ENCODE results near the gene CNP.

DNA sequence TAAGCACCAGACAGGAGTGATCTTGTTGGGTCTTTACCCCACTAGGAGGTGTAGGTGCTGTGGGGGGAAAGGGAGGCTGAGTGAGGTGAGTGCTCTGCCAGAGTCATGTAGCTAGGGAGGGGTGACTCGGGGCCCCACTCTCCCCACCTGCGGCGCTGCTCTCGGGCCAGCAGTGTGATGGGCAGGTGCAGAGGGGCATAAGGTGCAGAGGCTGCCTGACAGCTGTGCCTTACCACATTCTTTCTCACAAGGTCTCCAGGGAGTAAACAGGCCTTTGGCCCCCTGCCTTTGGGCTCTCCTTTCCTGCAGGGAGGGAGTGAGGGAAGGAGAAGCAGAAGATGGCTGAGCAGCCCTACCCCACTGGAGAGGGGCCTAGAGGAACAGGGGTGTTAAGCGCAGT, 4.5 kb upstream of the CNP start:
- no peak for TF ChIP-seq POLR2A (IDR thresholded peaks at IDR 0.05)
- TF ChIP-seq, protein P1, sequence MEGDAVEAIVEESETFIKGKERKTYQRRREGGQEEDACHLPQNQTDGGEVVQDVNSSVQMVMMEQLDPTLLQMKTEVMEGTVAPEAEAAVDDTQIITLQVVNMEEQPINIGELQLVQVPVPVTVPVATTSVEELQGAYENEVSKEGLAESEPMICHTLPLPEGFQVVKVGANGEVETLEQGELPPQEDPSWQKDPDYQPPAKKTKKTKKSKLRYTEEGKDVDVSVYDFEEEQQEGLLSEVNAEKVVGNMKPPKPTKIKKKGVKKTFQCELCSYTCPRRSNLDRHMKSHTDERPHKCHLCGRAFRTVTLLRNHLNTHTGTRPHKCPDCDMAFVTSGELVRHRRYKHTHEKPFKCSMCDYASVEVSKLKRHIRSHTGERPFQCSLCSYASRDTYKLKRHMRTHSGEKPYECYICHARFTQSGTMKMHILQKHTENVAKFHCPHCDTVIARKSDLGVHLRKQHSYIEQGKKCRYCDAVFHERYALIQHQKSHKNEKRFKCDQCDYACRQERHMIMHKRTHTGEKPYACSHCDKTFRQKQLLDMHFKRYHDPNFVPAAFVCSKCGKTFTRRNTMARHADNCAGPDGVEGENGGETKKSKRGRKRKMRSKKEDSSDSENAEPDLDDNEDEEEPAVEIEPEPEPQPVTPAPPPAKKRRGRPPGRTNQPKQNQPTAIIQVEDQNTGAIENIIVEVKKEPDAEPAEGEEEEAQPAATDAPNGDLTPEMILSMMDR (IDR thresholded peaks at IDR 0.05) = no peak

Data from thyroid gland (tissue), 4 donors.